HK-2 (cell line): Measurements from ENCODE around the gene ST14.

Experiments used
- DNase-seq: peaks from one replicate; pipeline ENCODE4 v3.0.0-alpha.2; 2018; ENCODE audit not compliant: unreplicated experiment

The ST14 gene

GRCh38 chr11:130136107-130136506 lies 23.5 kb upstream of the ST14 start:
- DNase-seq, result no peak

- no peak for DNase-seq
Observed at GRCh38 chr11:130137999-130138398, 21.6 kb upstream of the ST14 start.

- no peak for DNase-seq
Observed at GRCh38 chr11:130139401-130139800, 20.2 kb upstream of the ST14 start.

DNA sequence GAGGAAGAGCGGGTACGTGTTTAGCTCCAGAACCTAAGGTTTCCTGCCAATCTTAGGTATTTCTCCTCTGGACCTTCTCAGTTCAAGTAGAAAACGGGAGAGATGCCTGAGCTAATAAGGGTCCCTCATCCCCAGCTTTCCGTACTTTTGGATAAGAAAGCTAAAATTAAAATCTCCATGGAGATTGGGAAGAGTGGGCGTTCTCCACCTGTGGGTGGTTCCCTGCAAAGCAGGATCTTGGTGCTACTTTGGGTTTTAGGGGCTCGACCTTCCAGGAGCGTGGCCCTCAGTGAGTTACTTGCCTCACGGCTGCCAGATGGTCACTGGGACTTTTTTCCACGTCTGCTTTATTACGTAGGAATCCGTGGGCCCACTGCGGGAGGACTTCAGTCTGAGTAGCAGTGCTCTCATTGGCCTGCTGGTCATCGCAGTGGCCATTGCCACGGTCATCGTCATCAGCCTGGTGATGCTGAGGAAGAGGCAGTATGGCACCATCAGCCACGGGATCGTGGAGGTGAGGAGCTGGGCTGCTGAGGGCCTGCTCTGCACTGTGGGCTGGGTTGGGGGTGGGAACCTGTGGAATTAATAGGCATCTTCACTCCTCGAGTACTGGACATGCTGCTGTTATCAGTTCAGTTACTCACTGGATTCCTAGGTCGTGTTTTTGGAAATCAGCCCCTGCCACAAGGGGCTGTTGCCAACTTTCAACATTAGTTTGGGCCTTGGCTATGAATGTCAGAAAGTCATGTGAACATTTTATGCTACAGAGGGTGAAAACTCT lies 17.8 kb upstream of the ST14 start:
- DNase-seq, result no peak

- no peak for DNase-seq
Observed at GRCh38 chr11:130144141-130144540, 15.4 kb upstream of the ST14 start.

DNA sequence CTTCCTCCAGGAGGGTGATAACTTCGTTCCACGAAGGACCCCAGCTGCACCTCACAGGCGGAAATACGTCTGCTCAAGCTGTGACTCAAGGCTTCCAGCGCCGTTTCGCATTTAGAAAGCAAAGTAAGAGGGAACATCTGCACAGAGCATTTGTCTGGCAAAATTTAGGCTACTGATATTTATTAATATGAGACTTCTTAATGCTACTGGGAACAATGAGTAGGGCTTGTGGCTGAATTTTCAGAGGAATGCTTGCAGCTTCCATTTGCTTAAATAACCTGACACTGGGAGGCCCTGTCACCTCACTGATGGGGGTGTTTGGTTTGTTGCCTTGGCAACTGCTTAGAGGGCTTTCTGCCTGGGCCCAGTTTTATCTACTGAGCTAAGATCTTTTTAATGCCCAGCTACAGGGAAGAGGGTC lies 14.7 kb upstream of the ST14 start:
- no peak for DNase-seq

DNA sequence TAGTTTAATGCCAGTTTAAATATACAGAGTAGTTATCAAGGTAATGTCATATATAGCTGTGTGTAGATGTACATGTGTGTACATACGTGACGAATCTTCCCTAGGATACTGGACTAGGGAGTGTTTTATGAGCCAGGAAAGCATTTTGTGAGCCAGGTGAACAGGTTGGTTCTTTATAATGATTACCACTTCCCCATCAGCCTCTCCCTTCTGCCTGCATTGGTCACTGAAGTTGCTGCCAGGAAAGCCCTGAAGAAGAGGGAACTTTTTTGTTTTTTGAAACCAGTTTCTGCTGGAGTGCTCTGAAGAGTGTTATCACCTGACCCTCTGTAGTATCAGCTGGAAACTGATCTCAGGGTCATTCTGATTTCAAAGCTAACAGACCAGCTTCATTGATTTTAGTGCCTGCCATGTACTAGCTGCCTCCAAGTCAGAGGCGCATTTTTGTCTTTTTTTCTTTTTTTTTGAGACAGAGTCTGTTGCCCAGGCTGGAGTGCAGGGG lies 14.2 kb upstream of the ST14 start:
- no peak for DNase-seq

DNA sequence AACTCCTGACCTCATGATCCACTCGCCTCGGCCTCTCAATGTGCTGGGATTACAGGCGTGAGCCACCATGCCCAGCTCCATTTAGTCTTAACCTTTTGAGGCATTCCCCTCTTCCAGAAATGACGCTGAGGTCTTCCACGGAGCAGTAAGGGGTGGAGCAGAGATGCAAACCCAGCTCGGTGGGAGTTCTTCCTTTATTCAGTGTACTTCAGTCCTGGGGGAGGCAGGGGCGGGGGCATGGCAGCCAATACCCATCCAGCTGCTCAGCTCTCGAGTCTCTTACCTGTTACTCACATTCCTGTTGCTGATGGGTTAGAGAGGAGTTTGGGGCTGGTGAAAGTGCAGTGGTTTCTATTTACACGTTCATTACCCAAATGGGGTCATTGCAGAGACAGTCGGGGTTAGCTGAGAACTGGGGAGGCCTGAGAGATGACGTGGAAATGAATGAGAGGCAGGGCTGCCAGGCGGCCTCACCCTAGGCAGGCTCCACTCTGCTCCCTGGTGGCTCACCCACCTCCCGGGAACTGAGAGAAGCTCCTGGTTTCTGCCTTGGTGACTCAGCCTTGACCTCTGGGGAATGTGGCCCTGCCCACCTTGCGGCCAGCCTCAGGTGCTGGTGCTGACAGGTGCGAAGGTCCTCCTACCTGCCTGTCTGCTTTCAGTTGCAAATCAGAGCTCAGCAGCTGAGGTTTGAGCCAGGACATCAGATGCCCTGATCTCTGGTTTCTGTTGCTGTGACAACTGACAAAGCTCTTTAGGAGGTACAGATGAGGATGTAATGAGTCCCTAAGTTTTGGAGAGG lies 13.4 kb upstream of the ST14 start:
- DNase-seq, result no peak

DNA sequence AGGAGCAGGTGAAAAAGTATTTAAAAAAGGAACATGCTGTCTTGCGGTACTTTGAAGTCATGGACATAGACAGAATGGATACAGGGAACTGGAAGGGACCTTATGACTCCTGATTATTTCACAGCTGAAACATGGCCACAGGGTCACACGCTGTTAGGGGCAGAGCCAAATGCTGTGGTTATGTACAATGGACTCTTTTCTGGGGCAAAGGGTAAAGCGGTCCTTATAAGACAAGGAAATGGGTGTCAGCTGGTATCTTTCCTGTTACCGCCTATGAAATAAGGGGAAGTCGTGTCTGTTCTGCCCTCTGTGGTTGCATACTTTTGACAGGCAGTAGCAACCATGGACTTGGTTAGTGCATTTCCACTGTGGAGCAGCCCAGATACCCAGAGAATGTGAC lies 12.8 kb upstream of the ST14 start:
- no peak for DNase-seq

- DNase-seq, result no peak
Observed at GRCh38 chr11:130148796-130149326, 10.7 kb upstream of the ST14 start.

DNA sequence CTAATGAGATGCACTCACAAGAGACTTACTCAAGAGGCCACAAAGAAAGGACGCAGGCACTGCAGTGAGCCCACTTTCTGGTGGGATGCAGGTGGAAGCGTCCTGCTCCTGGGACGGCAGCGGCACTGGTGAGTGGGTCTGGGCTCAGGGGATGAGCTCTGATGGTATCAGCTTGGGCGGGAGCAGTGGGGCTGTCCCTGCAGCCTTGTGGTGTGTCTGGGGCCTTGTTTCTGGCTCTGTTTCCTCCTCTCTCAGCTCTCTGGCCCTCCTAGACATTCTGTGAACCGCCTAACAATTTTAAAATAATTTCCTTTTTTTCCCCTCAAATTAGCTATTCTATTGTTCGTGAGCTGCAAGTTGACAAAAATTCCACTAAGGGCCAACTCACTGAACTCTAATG lies 8.8 kb upstream of the ST14 start:
- no peak for DNase-seq

GRCh38 chr11:130151196-130151595 lies 8.4 kb upstream of the ST14 start:
- DNase-seq, result no peak

- DNase-seq, result no peak
Observed at GRCh38 chr11:130156108-130157022, 3.2 kb upstream of the ST14 start.

DNA sequence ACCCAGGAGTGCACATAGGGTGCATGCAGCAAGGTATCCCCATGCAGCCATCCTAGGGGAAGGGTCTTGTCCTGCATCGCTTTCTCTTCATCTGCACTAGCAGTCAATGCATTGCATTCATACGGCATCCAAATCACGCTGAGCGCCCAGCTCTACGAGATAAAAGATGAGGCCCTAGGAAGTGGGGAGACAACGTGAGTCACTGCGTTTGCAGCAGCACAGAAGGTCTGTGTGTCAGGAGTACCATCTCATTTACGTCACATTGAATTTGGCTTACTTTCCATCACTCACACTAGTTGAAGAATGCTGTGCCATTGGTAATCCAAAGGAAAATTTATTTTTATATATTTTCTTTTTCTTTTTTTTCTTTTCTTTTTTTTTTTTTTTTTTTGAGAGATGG lies 2.5 kb upstream of the ST14 start:
- no peak for DNase-seq

DNA sequence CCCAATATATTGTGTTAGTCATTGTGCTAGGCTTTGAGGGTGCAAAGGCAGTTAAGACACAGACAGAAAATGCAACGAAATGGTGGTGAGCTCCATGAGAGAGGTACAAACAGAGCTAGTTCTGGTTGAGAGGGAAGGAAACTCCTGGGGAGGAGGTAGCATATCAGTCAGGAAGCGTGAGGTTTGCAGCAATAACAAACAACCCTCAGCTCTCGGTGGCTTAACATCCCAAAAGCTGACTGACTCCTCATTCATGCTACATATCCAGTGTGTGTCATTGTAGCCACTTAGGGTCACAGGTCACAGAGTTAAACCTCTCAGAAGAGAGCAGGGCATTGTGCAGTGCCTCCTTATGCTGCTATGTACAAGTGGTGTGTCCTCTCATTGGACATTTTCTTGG lies 1.7 kb upstream of the ST14 start:
- no peak for DNase-seq

DNA sequence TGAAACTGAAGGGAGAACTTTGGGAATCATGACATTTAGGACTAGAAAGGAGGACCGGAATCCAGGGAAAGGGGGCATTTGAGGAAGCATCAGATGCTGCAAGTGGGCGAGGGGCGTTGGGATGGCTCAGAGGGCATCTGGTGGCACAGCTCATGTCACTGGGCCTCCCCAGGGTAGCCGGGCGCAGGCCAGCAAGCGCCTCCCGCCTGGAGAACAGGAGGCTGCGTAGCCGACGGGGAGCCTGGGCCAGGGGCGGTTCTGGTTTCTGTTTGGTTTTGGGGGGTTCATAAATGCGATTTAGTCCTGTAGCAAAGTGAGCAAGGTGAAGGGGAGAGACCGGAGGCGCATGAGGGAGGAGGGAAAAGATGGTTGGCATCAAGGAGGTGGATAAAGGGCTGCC lies 443 bp upstream of the ST14 start:
- DNase-seq, result no peak

- DNase-seq, result no peak
Observed at GRCh38 chr11:130160498-130161155, 1.0 kb downstream of the ST14 start.

- DNase-seq, result no peak
Observed at GRCh38 chr11:130161441-130162145, 2.0 kb downstream of the ST14 start.

GRCh38 chr11:130162733-130163132 lies 3.2 kb downstream of the ST14 start:
- no peak for DNase-seq
